ENCODE data around the gene ARL1.

GRCh38 chr12:101407049-101407435 lies 530 bp downstream of the ARL1 start:
- TF ChIP-seq NFIC (IDR thresholded peaks at IDR 0.05) (no peak), RAD21 (IDR thresholded peaks at IDR 0.05; ENCODE audit: low read depth) (no peak), MAX (IDR thresholded peaks at IDR 0.05) (no peak), EP300 (IDR thresholded peaks at IDR 0.05; ENCODE audit: borderline replicate concordance) (no peak), CREB1 (IDR thresholded peaks at IDR 0.05; ENCODE audit: low read depth) (no peak)

Data from Ishikawa (cell line).